GM21360 (cell line): ENCODE measurements around the gene CEACAM16.

Experiments
- ATAC-seq: cut with Tn5 transposase; IDR thresholded peaks from one replicate; pipeline ENCODE4 v1.9.1; 2021; ENCODE audit warnings: mild to moderate bottlenecking, moderate library complexity; ENCODE audit not compliant: unreplicated experiment

Gene CEACAM16

DNA sequence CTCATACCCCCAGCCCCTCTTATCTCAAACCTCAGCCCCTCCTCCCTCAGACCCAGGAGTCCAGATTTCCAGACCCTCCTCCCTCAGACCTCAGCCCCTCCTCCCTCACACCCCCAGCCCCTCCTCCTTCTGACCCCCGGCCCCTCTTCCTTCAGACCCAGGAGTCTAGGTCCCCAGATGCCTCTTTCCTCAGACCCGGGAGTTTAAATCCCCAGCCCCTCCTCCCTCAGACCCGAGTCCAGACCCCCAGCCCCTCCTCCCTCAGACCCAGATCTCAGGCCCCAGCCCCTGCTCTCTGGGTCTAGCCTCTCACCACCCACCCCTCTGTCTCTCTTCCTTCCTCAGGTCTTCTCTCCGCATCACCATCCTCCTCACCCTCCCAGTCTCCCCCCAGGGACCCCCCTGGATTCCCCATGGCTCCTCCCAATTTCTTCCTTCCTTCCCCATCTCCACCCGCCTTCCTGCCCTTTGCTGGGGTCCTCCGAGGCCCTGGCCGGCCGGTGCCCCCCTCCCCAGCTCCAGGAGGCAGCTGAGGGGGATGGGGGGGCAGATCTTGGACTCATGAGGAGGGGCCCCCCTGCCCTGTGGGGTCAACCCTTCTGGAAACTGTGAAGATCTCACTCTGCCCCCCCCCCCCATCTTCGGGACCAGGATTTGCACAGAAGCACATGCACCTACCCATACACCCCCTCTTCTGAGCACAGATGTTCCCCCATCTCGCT is 60.3 kb downstream of the CEACAM16 start:
- no peak for ATAC-seq
